SKM-1 treated with dmso at 0.1 percent for 144 hours (cell line): ENCODE measurements around the gene MIEF1.
"Not testable (repeated sequence)": the region's sequence is repeated elsewhere in the genome, so short reads cannot be mapped to it uniquely, and the experiment has no call there.

Experiments
- DNase-seq: peaks from one replicate; lab custom pipeline; 2025; ENCODE audit not compliant: unreplicated experiment; lab: John Stamatoyannopoulos, UW

Gene MIEF1

DNA sequence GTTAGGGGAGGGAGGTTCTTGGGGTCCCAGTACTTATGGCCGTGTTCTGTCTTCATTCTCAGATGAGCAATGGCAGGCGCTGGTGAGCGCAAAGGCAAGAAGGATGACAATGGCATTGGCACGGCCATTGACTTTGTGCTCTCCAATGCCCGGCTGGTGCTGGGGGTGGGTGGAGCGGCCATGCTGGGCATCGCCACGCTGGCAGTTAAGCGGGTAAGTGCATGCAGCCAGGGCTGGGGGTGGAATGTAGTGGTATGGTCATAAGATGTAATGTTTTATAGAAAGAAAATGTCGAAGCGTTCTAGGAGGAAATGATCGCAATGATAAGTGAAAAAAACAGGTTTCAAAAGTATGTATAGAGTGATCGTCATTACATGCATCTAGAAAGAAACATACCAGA is 9.1 kb downstream of the MIEF1 start:
- DNase-seq: no peak

GRCh38 chr22:39512026-39512425 is 9.9 kb downstream of the MIEF1 start:
- DNase-seq: no peak

DNA sequence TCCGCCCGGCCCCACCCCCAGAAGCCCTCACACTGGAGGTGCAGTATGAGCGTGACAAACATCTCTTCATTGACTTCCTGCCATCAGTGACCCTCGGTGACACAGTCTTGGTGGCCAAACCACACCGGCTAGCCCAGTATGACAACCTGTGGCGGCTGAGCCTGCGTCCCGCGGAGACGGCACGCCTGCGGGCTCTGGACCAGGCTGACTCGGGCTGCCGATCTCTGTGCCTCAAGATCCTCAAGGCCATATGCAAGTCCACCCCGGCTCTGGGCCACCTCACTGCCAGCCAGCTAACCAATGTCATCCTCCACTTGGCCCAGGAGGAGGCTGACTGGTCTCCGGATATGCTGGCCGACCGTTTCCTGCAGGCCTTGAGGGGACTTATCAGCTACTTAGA is 11.7 kb downstream of the MIEF1 start:
- no peak for DNase-seq

DNA sequence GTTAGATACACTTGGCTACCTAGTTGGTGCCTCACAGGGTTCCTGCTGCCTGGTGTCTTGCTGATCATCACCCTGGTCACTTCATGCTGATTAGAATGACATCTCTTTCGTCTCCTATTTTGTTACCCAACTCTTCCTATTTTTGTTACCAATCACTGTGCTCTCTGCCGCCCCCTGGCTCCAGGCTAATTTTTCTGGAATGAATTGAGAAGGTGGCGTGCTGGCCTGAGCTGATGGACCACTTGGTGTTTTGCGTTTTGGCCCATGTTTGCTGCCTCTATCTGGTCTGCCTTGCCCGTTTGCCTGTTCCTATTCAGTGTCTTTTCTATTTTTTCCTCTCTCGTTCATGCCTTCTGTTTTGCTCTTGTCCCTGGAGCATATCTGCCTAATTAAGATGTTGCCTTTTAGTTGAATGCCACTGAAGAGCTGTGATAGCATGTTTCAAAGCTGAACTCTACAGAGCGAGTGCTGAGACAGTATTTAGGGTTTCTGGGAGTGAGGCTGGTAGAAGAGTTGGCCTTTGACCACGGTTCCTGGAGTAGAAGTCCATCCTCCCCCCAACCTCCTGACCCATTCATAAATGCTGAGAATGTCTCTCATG is 12.4 kb downstream of the MIEF1 start:
- DNase-seq: peak; percentile 54

- no peak for DNase-seq
Observed at GRCh38 chr22:39515266-39516050, 13.4 kb downstream of the MIEF1 start.

GRCh38 chr22:39517470-39517869 is 15.4 kb downstream of the MIEF1 start:
- no peak for DNase-seq

GRCh38 chr22:39518144-39518786 is 16.2 kb downstream of the MIEF1 start:
- no peak for DNase-seq

DNA sequence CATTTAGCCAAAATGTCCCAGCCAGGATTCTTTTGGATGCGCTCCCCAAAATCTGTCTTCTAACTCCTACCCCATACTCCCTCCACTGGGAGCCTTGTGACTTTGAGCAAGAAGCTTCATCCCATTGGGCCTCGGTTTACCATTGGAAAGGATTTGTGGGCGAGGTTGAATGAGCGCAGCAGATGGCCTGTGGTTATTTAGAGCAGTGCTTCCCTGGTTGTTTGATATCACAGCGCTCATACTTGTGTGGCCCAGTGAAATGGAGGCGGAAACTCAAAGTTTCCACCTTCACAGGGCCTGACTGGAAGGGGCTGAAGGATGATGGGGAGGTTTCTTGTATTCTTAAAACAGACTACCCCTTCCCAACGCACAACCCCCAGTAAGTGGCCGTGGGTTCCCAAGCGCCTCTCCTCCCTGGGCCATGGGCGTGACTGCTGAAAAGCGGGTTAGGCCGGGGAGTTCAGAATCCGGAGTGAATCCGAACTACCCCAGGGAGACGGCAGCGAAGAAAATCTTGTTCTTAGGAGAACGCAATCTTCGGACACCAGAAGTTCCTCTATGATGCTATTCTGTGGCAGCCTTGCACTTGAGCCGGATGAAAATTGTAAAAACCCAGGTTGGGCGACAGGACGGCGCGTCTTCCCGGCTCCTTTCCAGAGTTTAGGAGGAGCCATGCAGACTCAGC is 17.0 kb downstream of the MIEF1 start:
- DNase-seq: peak; percentile 31

DNA sequence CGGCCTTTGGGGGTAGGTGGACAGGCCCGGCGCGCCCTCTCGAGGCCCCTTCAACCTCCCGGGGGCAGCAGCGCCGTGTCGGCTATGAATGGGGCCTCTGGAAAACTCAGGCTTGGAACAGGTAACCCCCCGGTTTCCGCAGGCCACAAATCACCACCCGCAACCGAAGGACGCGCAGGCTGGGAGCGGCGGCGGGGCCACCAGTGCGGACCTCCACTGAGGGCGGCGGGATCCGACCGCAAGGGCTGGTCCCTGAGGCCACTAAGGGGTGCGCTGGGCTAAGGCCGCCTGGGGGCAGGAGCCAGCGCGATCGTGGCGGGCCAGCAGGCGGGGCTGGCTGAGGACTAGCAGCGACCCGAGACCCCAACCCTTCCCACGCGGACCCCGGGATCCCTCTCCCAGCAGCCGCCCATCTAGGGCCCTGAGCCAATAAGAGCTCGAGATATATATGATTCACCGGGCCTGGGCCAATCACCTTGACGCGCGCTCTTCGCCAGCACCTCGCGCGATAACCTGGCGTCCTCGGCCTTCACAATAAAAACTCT is 17.7 kb downstream of the MIEF1 start:
- DNase-seq: peak; percentile 97

DNA sequence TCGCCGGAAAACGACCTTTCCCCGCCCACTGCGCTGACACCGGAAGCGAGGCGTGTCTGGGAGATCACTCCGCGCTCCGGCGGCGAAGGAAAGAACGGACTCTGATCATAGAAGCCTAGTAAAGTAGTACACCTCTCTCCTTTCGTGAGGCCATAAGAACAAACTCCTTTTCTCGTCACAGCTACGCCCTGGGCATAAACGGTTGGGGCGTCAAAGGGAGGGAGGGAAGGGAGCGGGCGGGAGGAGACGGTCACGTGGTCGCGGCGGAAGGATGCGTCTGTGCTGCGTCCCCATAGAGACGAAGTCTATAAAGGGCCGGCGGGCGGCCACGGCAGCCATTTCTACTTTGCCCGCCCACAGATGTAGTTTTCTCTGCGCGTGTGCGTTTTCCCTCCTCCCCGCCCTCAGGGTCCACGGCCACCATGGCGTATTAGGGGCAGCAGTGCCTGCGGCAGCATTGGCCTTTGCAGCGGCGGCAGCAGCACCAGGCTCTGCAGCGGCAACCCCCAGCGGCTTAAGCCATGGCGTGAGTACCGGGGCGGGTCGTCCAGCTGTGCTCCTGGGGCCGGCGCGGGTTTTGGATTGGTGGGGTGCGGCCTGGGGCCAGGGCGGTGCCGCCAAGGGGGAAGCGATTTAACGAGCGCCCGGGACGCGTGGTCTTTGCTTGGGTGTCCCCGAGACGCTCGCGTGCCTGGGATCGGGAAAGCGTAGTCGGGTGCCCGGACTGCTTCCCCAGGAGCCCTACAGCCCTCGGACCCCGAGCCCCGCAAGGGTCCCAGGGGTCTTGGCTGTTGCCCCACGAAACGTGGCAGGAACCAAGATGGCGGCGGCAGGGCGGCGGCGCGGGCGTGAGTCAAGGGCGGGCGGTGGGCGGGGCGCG is 18.4 kb downstream of the MIEF1 start, which contains the start of gene ATF4:
Gene ATF4, plus strand, starts transcription at position 337 of the 880 bp plus-strand sequence. CDS start 884 bp downstream, outside the sequence.
- peak; percentile 92 for DNase-seq

DNA sequence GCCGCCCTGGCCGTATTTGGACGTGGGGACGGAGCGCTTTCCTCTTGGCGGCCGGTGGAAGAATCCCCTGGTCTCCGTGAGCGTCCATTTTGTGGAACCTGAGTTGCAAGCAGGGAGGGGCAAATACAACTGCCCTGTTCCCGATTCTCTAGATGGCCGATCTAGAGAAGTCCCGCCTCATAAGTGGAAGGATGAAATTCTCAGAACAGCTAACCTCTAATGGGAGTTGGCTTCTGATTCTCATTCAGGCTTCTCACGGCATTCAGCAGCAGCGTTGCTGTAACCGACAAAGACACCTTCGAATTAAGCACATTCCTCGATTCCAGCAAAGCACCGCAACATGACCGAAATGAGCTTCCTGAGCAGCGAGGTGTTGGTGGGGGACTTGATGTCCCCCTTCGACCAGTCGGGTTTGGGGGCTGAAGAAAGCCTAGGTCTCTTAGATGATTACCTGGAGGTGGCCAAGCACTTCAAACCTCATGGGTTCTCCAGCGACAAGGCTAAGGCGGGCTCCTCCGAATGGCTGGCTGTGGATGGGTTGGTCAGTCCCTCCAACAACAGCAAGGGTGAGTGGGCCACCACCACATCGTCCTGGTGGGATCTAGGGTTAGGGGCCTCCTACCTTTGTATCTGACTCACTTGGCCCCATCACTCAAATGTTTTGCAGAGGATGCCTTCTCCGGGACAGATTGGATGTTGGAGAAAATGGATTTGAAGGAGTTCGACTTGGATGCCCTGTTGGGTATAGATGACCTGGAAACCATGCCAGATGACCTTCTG is 19.2 kb downstream of the MIEF1 start:
- peak; percentile 35 for DNase-seq

DNA sequence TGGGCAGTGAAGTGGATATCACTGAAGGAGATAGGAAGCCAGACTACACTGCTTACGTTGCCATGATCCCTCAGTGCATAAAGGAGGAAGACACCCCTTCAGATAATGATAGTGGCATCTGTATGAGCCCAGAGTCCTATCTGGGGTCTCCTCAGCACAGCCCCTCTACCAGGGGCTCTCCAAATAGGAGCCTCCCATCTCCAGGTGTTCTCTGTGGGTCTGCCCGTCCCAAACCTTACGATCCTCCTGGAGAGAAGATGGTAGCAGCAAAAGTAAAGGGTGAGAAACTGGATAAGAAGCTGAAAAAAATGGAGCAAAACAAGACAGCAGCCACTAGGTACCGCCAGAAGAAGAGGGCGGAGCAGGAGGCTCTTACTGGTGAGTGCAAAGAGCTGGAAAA is 20.0 kb downstream of the MIEF1 start:
- DNase-seq: not testable (repeated sequence)

GRCh38 chr22:39522567-39523300 is 20.6 kb downstream of the MIEF1 start:
- DNase-seq: no peak

DNA sequence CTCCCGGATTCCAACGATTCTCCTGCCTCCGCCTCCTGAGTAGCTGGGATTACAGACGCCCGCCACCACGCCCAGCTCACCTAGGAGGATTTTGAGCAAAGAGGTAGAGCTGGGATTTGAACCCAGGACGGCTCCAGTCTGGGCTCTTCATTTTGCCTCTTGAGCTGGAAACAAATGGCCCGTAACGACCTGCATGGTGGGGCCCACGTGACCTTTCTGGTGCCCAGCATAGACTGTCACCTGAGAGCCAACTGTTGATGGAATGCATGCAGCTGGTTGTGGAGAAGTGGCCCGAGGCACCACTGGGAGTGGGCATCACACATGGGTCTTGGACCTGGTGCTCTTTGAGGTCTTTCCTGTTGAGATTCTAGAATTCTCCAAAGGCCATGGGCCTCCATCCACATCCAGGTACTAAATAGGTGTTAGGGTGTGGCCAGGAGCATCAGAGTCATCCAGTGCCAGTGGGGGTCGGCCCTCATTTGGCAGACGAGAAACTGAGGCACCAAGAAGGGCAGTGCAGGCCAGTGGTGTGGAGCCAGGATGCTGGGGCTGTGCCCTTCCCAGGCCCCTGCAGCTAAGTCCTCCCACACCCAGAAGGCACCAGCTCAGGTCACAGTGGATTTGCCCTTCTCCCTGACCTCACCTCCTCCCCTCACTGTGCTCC is 22.1 kb downstream of the MIEF1 start:
- no peak for DNase-seq

GRCh38 chr22:39524753-39525657 is 22.9 kb downstream of the MIEF1 start:
- DNase-seq: no peak

DNA sequence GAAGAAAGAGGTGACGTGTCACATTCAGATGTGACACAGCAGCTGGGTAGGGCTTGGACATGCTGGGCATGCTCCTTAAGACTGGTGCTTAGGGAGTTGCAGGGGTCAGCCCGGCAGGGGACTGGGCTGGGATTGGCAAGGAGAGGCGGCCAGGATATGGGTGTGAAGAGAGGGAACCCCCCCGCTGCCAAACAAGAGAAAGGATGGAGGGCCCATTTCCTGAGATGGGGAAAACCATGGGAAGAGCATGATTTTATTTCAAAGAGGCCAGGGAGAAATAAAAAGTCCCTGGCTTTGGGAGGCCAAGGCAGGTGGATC is 23.5 kb downstream of the MIEF1 start:
- DNase-seq: no peak

DNA sequence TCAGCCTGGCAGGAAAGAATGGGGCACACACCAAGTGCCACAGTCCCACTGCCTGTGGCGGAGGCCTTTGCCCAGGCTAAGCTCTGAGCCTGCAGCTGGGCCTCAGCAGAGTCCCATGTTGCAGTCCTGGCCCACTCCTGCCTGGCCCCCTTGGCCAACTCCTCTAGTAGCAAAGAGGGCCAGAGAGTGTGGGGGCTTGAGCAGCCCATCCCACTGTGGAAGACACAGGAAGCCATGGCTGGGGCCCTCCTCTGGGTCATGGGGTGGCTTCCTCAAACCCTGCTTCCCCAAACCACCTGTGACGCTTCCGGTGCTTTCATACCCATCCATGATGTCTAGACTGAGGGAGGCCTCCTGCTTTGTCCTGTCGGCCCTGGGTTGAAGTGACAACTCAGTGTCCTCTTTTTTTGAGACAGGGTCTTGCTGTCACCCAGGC is 24.7 kb downstream of the MIEF1 start:
- peak; percentile 35 for DNase-seq
